NCI-H2107 treated with DMSO at 0.1 percent for 48 hours (cell line): ENCODE measurements around the gene TMEM117.

Experiments
- DNase-seq: peaks from one replicate; lab custom pipeline; 2025; ENCODE audit not compliant: unreplicated experiment; lab: John Stamatoyannopoulos, UW

TMEM117 gene

GRCh38 chr12:43951286-43951685 lies 115.4 kb downstream of the TMEM117 start:
- DNase-seq = no peak

GRCh38 chr12:43957732-43958372 lies 122.0 kb downstream of the TMEM117 start:
- peak; percentile 39 for DNase-seq

GRCh38 chr12:43964033-43964432 lies 128.2 kb downstream of the TMEM117 start:
- DNase-seq = no peak

- no peak for DNase-seq
Measured at GRCh38 chr12:43964961-43965360, 129.1 kb downstream of the TMEM117 start.

GRCh38 chr12:43965899-43966298 lies 130.0 kb downstream of the TMEM117 start:
- DNase-seq = no peak

DNA sequence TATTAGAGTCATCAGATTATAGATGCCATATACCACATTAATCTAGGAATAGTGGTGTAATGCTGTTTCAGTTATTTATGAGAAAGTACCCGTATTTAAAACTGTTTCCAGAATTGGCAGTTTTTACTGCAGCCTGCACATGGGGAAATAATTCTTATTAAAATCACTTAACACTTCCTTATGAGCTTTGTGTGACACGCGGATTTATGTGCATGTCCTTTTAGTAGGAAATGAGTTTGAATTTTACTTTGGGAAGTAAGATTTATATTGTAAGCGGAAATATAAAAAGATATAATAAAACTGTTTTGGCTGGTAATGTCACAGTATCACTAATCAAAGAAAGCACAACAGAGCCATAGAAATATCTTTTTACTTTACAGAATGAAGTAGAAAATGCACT lies 132.9 kb downstream of the TMEM117 start:
- no peak for DNase-seq

DNA sequence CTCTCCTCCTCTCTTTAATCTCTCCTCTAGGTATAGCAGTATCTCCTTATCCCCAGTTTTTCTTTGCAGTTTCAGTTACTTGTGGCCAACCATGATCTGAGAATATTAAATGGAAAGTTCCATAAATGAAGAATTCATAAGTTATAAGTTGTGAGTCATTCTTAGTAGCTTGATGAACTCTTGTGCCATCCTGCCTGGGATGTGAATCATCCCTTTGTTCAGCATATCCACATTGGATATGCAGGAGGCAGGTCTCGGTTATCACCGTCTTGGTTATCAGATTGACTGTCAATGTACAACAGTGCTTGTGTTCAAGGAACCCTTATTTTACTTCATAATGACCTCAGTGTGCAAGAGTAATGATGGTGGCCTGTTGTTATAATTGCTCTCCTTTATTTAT lies 134.0 kb downstream of the TMEM117 start:
- no peak for DNase-seq

- DNase-seq = no peak
Measured at GRCh38 chr12:43973385-43973784, 137.5 kb downstream of the TMEM117 start.

DNA sequence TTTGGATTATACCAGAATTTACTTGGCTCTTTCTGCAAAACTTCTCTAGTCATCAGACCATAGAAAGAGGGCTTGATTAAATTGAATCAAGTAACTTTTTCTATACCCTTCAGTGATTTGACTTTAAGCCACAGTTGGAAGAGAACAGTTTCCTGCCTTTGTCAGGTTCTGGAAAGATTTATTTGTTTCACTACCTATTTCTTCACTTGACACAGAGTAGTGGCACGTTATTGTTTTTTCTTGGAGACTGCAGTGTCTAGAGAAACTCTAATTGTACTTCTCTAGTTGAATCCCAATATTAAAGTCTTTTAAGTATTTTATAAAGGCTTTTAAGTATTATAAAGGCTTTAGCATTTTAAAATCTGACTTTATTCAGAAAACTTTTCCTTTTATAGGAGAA lies 138.1 kb downstream of the TMEM117 start:
- no peak for DNase-seq

DNA sequence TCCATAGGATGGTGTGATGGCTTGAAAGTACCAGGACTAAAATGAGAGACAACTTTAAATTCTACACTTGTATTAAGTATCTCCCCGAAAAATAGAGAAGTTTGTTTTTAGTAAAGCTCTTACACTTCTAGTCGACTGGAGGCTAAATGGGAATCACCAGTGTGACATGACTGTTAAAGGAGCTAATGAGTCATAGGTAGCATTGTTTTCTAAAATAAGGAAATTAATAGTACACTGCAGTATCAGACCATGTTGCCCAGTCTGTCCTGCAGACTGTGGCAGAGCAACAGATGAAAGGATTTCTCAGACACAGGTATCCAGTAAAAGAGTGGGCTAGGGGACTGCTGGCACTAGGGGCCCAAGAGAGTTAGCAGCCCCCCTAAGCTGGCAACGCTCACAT lies 140.1 kb downstream of the TMEM117 start:
- no peak for DNase-seq

- no peak for DNase-seq
Measured at GRCh38 chr12:43978556-43978955, 142.7 kb downstream of the TMEM117 start.

DNA sequence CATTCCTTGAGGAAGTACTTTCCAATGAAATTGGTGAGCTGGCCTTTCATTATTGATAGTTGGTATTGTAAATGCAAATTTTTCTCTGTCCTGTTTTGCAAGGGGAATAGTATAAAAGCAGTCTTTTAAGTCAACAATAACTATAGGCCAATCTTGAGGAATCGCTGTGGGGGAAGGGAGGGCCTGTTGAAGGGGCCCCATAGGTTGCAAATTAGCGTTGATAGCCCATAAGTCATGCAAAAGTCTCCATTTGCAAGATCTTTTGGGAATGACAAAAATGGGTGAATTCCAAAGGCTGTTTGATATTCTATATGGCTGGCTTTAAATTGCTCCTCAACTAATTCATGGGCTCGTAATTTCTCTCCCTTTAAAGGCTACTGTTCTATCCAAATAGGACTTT lies 143.6 kb downstream of the TMEM117 start:
- DNase-seq = no peak

DNA sequence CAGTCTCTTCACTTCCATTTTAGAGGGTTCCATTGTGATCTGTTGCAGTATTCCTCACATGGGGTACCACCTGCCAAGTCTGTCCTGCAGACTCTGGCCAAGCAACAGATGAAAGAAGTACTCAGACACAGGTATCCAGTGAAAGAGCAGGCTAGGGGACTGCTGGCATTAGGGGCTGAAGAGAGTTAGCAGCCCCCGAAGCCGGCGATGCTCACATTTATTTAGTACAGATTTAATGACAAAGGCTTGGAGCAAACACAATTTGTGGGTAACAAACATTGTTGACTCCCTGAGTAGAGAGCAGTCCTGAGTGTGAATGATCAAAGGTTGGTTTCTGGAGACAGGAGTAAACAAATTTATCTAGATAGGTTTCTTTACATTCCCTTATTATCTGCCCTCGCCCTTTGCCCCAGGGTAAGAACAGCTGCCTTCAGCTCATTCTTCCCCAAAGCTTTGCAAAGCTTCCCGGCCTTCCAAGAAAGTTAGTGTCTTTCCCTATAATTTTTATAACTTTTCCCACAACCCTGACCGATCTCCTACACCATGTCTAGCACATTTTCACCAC lies 144.8 kb downstream of the TMEM117 start:
- no peak for DNase-seq

GRCh38 chr12:43981726-43982125 lies 145.8 kb downstream of the TMEM117 start:
- DNase-seq = no peak

GRCh38 chr12:43982544-43982943 lies 146.7 kb downstream of the TMEM117 start:
- no peak for DNase-seq

GRCh38 chr12:43988838-43989560 lies 153.1 kb downstream of the TMEM117 start:
- no peak for DNase-seq

GRCh38 chr12:43992856-43993255 lies 157.0 kb downstream of the TMEM117 start:
- DNase-seq = no peak

DNA sequence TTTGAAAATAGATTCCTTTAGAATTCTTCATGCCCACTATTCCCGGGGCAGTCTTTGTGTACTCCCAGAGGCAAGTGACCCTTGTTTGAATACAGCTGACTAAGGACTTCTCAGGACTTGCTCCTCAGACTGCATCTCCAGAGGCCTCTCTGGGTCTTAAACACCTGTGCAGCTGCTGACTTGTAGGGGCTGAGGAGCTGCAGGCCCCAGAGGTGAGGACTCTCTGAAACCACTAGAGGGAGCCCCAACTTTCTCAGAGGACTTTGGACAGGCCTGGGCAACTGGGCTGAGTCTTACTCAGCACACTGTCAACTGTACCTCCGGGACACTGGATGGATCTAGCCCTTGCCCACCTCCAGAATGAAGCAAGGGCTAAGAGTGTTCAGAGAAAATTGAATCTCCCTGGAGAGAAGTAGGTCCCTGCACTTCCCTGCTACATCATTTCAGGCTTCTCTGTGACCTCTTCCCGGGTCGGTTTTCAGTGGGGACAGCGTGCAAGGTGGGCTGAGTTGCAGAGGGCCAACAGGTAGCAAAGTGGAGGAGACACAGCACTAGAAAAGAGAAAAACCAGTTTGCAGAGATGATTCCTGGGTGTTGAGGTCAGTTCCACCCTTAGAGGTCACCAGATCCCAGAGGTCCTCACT lies 164.6 kb downstream of the TMEM117 start:
- peak; percentile 21 for DNase-seq

- DNase-seq = no peak
Measured at GRCh38 chr12:44002607-44003006, 166.7 kb downstream of the TMEM117 start.

GRCh38 chr12:44003721-44004120 lies 167.8 kb downstream of the TMEM117 start:
- no peak for DNase-seq

DNA sequence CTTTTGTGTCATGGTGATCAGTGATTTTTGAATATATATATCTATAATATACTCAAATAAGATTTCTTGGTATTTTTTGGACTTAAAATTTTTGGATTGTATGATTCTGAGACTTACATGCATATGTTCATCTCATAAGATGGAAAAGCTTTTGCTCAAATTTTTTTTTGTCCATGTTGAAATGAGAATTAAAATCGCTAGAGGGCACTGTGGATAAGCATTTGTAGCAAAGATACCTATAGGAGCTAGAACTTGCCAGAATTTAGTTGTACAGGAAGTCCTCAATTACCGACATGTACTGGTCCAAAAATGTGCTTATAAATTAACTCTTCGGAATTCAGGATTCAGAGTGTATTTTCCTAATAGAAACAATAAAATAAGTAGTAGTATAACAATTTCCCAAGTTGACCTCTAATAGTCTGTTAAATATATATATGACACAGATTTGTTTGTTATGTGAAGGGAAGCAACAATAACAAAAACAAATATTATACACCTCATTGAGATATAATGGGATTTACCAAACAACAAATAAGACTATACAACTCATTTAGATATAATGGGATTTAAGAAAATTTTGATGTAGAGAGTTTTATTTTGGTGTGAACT lies 179.6 kb downstream of the TMEM117 start:
- peak; percentile 59 for DNase-seq

GRCh38 chr12:44017216-44017615 lies 181.3 kb downstream of the TMEM117 start:
- no peak for DNase-seq
